Measurements from ENCODE around the gene MAPRE2.
"Not testable (repeated sequence)": the region's sequence is repeated elsewhere in the genome, so short reads cannot be mapped to it uniquely, and the experiment has no call there.

Gene MAPRE2

DNA sequence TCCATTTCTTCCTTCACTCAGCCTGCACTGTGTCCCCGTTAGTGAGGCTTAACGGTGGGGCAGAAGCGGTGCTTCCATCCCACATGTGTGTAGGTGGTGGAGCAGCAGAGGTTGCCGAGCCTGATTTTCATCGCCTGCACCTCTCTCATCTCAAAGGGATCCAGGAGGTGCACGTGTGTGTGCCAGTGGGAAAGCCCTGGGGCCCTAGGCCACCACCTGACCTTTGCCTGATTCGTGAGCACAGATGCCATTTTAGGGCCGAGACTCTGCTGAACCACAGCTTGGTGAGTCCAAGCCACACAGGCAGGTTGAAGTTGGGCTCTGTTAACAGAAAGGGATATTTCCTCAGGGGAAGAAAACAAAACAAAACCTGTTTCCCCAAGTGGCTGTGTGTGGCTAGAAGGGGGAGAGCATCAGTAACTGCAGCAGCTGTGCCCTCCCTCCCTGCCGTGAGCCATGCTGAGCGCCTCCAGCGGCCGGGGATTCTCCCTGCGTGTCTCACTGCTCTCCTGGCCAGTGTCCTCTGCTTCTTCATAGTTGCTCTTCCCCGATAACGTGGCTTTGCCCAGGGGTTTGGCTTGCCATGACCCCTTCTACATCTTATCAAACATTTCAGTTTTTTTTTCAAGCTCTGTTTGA lies 81.5 kb downstream of the MAPRE2 start:
- peak in 1 of 3 donors; percentile 6 for DNase-seq (ENCODE audit: low read depth in 3 of 3)

GRCh38 chr18:35123811-35124210 lies 82.6 kb downstream of the MAPRE2 start:
- DNase-seq (ENCODE audit: low read depth in 3 of 3), result no peak

DNA sequence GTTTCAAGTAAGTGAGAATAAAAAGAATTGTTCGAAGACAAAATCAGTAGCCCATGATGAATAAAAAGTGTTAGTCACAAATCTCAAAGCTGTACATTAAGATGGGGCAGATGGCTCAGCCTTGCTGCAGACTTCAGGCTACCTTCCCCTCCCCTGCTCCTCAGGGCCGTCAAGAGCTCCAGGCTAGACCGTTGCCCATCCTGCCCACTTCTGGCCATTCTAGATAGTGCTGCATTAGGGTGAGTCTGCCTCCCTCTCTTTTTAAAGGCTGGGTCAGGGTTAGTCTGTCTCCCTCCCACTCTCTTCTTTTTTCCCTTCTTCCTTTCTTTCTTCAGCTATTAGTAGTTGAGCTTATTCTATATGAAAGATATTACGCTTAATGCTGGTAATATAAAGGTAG lies 86.0 kb downstream of the MAPRE2 start:
- no peak for DNase-seq (ENCODE audit: low read depth in 3 of 3)

- no peak for DNase-seq (ENCODE audit: low read depth in 3 of 3)
Observed at GRCh38 chr18:35128675-35129074, 87.5 kb downstream of the MAPRE2 start.

DNA sequence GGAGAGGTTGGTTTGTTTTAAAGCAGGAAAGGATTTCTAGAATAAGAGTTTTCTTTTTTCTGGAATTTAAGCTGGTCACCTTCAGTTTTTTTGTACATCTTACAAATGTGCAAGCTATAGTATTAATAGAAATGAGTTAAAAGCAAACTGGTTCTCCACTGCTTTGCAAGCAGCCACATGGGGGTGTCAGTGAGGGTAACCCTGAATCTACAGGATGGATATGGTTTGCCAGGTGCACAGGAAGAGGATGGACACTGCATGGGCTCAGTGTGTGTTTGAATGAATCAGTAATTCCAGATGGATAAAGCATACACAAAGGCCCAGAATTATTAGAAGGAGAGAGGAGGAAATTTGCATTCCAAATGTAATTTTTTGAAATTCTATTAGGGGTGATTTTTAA lies 89.0 kb downstream of the MAPRE2 start:
- DNase-seq (ENCODE audit: low read depth in 3 of 3), result no peak

DNA sequence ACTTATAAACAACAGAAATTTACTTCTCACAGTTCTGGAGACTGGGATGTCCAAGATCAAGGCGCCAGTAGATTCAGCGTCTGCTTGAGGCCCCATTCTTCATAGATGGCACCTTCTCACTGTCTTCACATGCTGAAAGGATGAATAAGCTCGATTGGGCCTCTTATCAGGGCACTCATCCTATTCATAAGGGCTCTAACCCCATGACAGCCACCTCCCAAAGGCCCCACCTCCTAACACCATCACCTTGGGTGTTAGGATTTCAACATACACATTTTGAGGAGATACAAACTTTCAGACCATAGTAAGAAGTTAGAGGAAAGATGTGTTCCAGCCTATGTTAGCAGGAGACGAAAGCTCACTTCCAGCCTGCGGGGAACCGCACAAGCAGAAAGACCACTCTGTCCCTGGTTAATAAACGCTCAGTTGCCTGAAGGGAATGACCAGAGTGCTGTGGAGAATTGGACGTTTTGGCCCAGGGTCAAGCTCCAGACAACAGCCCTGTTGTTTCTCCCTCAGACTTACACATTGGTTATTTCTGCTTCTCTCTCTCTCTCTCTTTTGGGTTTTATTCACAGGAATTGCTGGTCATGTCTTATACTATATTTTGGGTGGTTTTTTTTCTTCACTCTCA lies 90.3 kb downstream of the MAPRE2 start:
- no peak for DNase-seq (ENCODE audit: low read depth in 3 of 3)

DNA sequence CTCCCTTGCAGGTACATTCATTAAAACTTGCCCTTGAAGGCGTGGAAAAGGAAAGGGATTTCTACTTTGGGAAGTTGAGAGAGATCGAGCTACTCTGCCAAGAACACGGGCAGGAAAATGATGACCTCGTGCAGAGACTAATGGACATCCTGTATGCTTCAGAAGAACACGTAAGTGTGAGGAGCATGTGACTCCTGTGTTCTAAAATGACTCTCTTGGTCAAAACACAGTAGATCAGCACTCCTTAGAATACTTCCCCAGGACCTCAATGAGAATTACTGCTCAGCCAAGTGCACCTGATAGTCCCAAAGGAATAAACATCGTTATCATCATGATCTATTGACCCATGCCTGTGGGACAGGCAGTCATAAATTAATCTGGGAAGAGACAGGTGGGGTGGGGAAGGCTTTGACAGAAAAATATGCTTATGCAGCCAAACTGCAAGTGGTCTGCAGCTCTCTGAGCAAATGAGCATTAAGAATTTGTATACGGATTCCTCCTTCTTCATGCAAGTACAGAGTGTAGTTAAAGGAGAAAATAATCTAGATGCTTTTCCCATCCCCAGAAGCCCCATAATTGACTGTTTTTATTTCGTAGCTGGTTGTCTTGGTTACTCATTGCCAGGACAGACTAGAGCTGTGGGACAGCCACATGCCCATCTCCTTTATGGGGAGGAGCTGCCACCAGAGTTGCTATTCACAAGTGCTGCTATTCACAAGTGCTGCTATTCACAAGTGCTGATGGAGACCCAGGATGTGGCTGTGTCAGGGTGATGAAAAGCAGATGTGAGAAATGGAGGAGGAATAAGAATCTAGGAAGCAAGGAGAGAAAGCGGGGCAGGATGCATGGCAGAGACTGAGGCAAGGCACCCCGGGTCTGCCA lies 91.0 kb downstream of the MAPRE2 start:
- no peak for DNase-seq (ENCODE audit: low read depth in 3 of 3)

GRCh38 chr18:35134190-35134730 lies 93.0 kb downstream of the MAPRE2 start:
- DNase-seq (ENCODE audit: low read depth in 3 of 3), result no peak

GRCh38 chr18:35134791-35135531 lies 93.7 kb downstream of the MAPRE2 start:
- DNase-seq (ENCODE audit: low read depth in 3 of 3), result no peak

- DNase-seq (ENCODE audit: low read depth in 3 of 3), result no peak
Observed at GRCh38 chr18:35136248-35136647, 95.0 kb downstream of the MAPRE2 start.

DNA sequence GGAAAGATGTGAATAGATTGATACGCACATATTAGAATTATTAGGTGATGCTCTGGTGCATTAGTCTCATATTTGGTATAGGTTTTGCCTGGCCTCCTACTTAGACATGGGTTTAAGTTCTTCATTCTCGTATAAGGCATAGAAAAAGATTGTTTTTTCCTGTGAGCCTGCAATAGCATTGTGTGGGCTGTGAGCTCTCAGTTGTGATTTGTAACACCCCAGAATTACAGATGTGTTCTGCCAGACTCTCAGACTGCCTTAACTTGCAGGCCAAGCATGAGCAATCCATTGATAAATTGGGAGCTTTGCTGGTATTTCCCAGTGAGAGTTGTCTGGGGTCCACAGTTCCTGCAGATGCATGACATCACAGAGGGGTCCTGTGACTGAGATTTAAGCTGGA lies 95.7 kb downstream of the MAPRE2 start:
- no peak for DNase-seq (ENCODE audit: low read depth in 3 of 3)

- no peak for DNase-seq (ENCODE audit: low read depth in 3 of 3)
Observed at GRCh38 chr18:35137632-35138031, 96.4 kb downstream of the MAPRE2 start.

DNA sequence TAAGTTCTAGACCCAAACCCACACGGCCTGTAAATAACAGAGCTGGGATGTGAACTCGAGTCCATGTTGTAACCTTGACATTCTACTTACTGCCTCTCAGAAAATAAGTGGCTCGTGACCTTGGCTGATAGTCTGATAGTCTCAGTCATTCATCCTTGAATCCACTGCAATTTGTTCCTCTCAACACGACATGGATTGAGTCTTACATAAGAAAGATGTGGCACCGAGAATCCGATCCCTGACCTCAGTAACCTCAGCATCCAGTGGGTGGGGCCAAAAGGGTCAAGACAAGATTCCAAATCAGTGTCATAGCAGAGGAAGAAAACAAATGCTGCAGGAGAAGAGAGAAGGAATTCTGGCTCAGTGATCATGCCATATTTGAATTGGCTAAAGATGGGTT lies 97.6 kb downstream of the MAPRE2 start:
- DNase-seq (ENCODE audit: low read depth in 3 of 3), result no peak

GRCh38 chr18:35139517-35139916 lies 98.3 kb downstream of the MAPRE2 start:
- DNase-seq (ENCODE audit: low read depth in 3 of 3), result no peak

GRCh38 chr18:35141077-35141476 lies 99.9 kb downstream of the MAPRE2 start:
- DNase-seq (ENCODE audit: low read depth in 3 of 3), result no peak

- no peak for DNase-seq (ENCODE audit: low read depth in 3 of 3)
Observed at GRCh38 chr18:35141567-35142274, 100.5 kb downstream of the MAPRE2 start.

DNA sequence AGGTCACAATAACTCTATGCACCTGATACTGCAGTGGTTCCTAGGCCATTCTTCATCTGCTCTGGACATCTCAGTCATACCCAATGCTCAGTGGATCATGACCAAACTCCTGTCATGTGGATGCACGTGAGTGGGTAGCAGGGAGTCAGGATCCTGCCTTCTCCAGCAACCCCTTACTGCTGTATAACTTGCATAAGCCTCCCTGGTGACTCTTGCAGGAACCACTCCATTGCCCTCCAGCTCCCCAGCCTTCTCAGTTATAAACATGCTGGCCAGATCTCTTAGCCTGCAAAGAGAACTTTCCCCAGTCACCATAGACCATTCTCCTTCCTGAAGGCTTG lies 101.0 kb downstream of the MAPRE2 start:
- no peak for DNase-seq (ENCODE audit: low read depth in 3 of 3)

- DNase-seq (ENCODE audit: low read depth in 3 of 3), result no peak
Observed at GRCh38 chr18:35143622-35144596, 102.7 kb downstream of the MAPRE2 start.

GRCh38 chr18:35144698-35145097 lies 103.5 kb downstream of the MAPRE2 start:
- DNase-seq (ENCODE audit: low read depth in 3 of 3), result no peak

DNA sequence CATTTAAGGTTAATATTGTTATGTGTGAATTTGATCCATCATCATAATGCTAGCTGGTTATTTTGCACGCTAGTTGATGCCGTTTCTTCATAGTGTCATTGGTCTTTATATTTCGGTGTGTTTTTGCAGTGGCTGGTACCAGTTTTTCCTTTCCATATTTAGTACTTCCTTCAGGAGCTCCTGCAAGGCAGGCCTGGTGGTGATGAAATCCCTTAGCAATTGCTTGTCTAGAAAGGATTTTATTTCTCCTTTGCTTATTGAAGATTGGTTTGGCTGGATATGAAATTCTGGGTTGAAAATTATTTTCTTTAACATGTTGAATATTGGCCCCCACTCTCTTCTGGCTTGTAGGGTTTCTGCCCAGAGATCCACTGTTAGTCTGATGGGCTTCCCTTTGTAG lies 109.0 kb downstream of the MAPRE2 start:
- DNase-seq (ENCODE audit: low read depth in 3 of 3), result not testable (repeated sequence)
